Activated CD4-positive, alpha-beta T cell treated with anti-CD3 and anti-CD28 coated beads, Interleukin-2, amount 10 ng/mL, durations not matched to agents 7 days and 5 days (primary cell): ENCODE data around the gene TMEM223. TPM values are rescaled to one million over a fixed set of nuclear protein-coding genes. Genes with fewer than 3 reads are reported as not detected.
"Not testable (repeated sequence)": the region's sequence is repeated elsewhere in the genome, so short reads cannot be mapped to it uniquely, and the experiment has no call there.

Experiments
- CTCF ChIA-PET: fragments of 350-600 bp; sonication (Branson Sonifier 250); formaldehyde crosslinking; loops from one replicate; lab custom pipeline; 2021; ENCODE audit warnings: antibody characterized with exemption; lab: Charles Lee
- POLR2A ChIA-PET: fragments of 350-600 bp; sonication (Branson Sonifier 250); formaldehyde crosslinking; loops from one replicate; lab custom pipeline; 2021; ENCODE audit warnings: antibody characterized with exemption; lab: Charles Lee
- DNase-seq: peaks from one replicate; pipeline ENCODE4 v3.0.0-alpha.2; 2020
- H3K27ac Mint-ChIP-seq: one replicate; pipeline ENCODE4 v1.8.0; 2021; ENCODE audit warnings: mild to moderate bottlenecking, moderate library complexity, mixed read lengths
- H3K27me3 Mint-ChIP-seq: one replicate; pipeline ENCODE4 v1.8.0; 2021; ENCODE audit warnings: mixed read lengths
- H3K36me3 Mint-ChIP-seq: one replicate; pipeline ENCODE4 v1.8.0; 2021; ENCODE audit warnings: low read depth, mixed read lengths
- H3K4me1 Mint-ChIP-seq: one replicate; pipeline ENCODE4 v1.8.0; 2021; ENCODE audit warnings: mixed read lengths
- H3K4me3 Mint-ChIP-seq: one replicate; pipeline ENCODE4 v1.8.0; 2021; ENCODE audit warnings: mild to moderate bottlenecking, moderate library complexity, mixed read lengths
- H3K9me3 Mint-ChIP-seq: one replicate; pipeline ENCODE4 v1.8.0; 2021; ENCODE audit warnings: mixed read lengths
- total RNA-seq, 2 experiments: library from RNA; stranded (reverse); gene quantifications; one replicate each; pipeline ENCODE4 v1.2.3, GENCODE V29; 2021

The TMEM223 gene
- total RNA-seq, result 10 to 100 TPM; 17.9 to 19.4 TPM

GRCh38 chr11:62791501-62792201 lies at the start of gene TMEM223:
Gene TMEM223 (minus strand): TSS chr11:62792006. CDS start chr11:62791994, 12 bp downstream.
- peak; percentile 92 for DNase-seq
- ChIA-PET CTCF (interaction anchor here (0.9 to 9.0 kb wide), 2 partner anchors 9 to 19 kb away, joined by 4 to 170 read pairs; partner anchors contain the start of gene TAF6L), POLR2A (interaction anchor here (1.3 kb wide), 1 partner anchor 50 kb away, joined by 4 read pairs; no protein-coding TSS in a partner anchor)
- Mint-ChIP-seq H3K9me3 (no peaks in the 10 kb centered on the region), H3K27ac (peak within 1 kb of the TSS; percentile 88), H3K4me1 (peaks cover 48% of the 10 kb centered on the region), H3K27me3 (no peaks in the 10 kb centered on the region), H3K4me3 (peak within 1 kb of the TSS; percentile 87), H3K36me3 (peaks cover 71% of the 10 kb centered on the region)

GRCh38 chr11:62840721-62841360 lies 49.0 kb upstream of the TMEM223 start:
- not testable (repeated sequence) for H3K27ac Mint-ChIP-seq, H3K27me3 Mint-ChIP-seq, H3K4me3 Mint-ChIP-seq, H3K9me3 Mint-ChIP-seq
- POLR2A ChIA-PET, result interaction anchor here (0.6 to 3.0 kb wide), 29 partner anchors 8 to 1403 kb away, joined by 3 to 58 read pairs (median 5); partner anchors contain the start of genes C11orf98, CSKMT, EEF1G and GANAB
- CTCF ChIA-PET, result interaction anchor here (0.6 to 2.7 kb wide), 10 partner anchors 9 to 108 kb away, joined by 3 to 18 read pairs (median 4); partner anchors contain the start of genes NXF1, POLR2G, STX5 and TMEM179B
- peaks cover 16% of the 10 kb centered on the region for H3K4me1 Mint-ChIP-seq
- peaks cover 13% of the 10 kb centered on the region for H3K36me3 Mint-ChIP-seq
- peak; percentile 71 for DNase-seq

GRCh38 chr11:62839050-62839945 lies 47.5 kb upstream of the TMEM223 start, which contains the start of gene WDR74:
Gene WDR74 (minus strand): TSS chr11:62839590. CDS start chr11:62839570, 20 bp downstream.
- ChIA-PET POLR2A (interaction anchor here (3.0 kb wide), 1 partner anchor 16 kb away, joined by 58 read pairs; no protein-coding TSS in a partner anchor), CTCF (interaction anchor here (1.2 to 2.7 kb wide), 4 partner anchors 17 to 171 kb away, joined by 3 to 18 read pairs (median 8); partner anchors contain the start of genes POLR2G and TMEM179B)
- peak; percentile 95 for DNase-seq
- Mint-ChIP-seq H3K4me1 (peaks cover 25% of the 10 kb centered on the region), H3K27ac (no peak within 1 kb of the TSS), H3K27me3 (no peaks in the 10 kb centered on the region), H3K36me3 (peaks cover 21% of the 10 kb centered on the region), H3K9me3 (no peaks in the 10 kb centered on the region), H3K4me3 (no peak within 1 kb of the TSS)

GRCh38 chr11:62835336-62835735 lies 43.5 kb upstream of the TMEM223 start:
- H3K9me3 Mint-ChIP-seq, result no peaks in the 10 kb centered on the region
- POLR2A ChIA-PET, result no interaction called here
- CTCF ChIA-PET, result no interaction called here
- no peak overlapping the region for H3K4me3 Mint-ChIP-seq
- peaks cover 32% of the 10 kb centered on the region for H3K36me3 Mint-ChIP-seq
- H3K27me3 Mint-ChIP-seq, result no peaks in the 10 kb centered on the region
- H3K27ac Mint-ChIP-seq, result peak overlapping the region; percentile 42
- DNase-seq, result no peak
- H3K4me1 Mint-ChIP-seq, result peaks cover 39% of the 10 kb centered on the region

GRCh38 chr11:62832336-62833234 lies 40.8 kb upstream of the TMEM223 start, which contains the start of gene TEX54:
Gene TEX54 (minus strand): TSS chr11:62832841.
- no peak for DNase-seq
- ChIA-PET POLR2A (interaction anchor here (1.8 kb wide), 1 partner anchor 8 kb away, joined by 19 read pairs; no protein-coding TSS in a partner anchor), CTCF (interaction anchor here (0.6 to 2.0 kb wide), 9 partner anchors 22 to 1041 kb away, joined by 3 to 15 read pairs (median 4); partner anchors contain the start of genes TUT1 and ZBTB3)
- Mint-ChIP-seq H3K36me3 (peaks cover 28% of the 10 kb centered on the region), H3K4me1 (peaks cover 38% of the 10 kb centered on the region), H3K27me3 (no peaks in the 10 kb centered on the region), H3K9me3 (no peaks in the 10 kb centered on the region), H3K27ac (peak within 1 kb of the TSS; percentile 99), H3K4me3 (peak within 1 kb of the TSS; percentile 94)

GRCh38 chr11:62831520-62832335 lies 39.9 kb upstream of the TMEM223 start, which contains the start of gene STX5:
Gene STX5 (minus strand): TSS chr11:62832051. CDS start chr11:62831243, 808 bp downstream.
- Mint-ChIP-seq H3K27ac (peak within 1 kb of the TSS; percentile 99), H3K36me3 (peaks cover 34% of the 10 kb centered on the region), H3K4me3 (peak within 1 kb of the TSS; percentile 94), H3K27me3 (no peaks in the 10 kb centered on the region), H3K9me3 (no peaks in the 10 kb centered on the region), H3K4me1 (peaks cover 36% of the 10 kb centered on the region)
- DNase-seq, result peak; percentile 100
- POLR2A ChIA-PET, result interaction anchor here (0.5 to 1.8 kb wide), 3 partner anchors 9 to 46 kb away, joined by 3 to 19 read pairs (median 3); no protein-coding TSS in a partner anchor
- CTCF ChIA-PET, result interaction anchor here (0.6 to 2.0 kb wide), 16 partner anchors 10 to 1040 kb away, joined by 3 to 15 read pairs (median 4); partner anchors contain the start of genes NXF1, TUT1 and ZBTB3

- Mint-ChIP-seq H3K27ac (peak overlapping the region; percentile 99), H3K4me3 (peak overlapping the region; percentile 94), H3K27me3 (no peaks in the 10 kb centered on the region), H3K4me1 (peaks cover 36% of the 10 kb centered on the region), H3K36me3 (peaks cover 33% of the 10 kb centered on the region), H3K9me3 (no peaks in the 10 kb centered on the region)
- POLR2A ChIA-PET, result no interaction called here
- peak; percentile 24 for DNase-seq
- CTCF ChIA-PET, result interaction anchor here (0.6 to 2.0 kb wide), 8 partner anchors 10 to 308 kb away, joined by 3 to 15 read pairs (median 4); no protein-coding TSS in a partner anchor
Measured at GRCh38 chr11:62830904-62831519, 39.2 kb upstream of the TMEM223 start.

GRCh38 chr11:62828130-62828529 lies 36.3 kb upstream of the TMEM223 start:
- Mint-ChIP-seq H3K36me3 (peaks cover 41% of the 10 kb centered on the region), H3K4me1 (peaks cover 37% of the 10 kb centered on the region)
- H3K9me3 Mint-ChIP-seq, DNase-seq, H3K27me3 Mint-ChIP-seq, H3K4me3 Mint-ChIP-seq, H3K27ac Mint-ChIP-seq: not testable (repeated sequence)
- POLR2A ChIA-PET, result interaction anchor here (0.7 kb wide), 1 partner anchor 9 kb away, joined by 3 read pairs; no protein-coding TSS in a partner anchor
- CTCF ChIA-PET, result interaction anchor here (0.6 to 3.3 kb wide), 7 partner anchors 9 to 56 kb away, joined by 3 to 17 read pairs (median 3); partner anchors contain the start of gene TMEM179B

- H3K9me3 Mint-ChIP-seq, result no peaks in the 10 kb centered on the region
- peaks cover 19% of the 10 kb centered on the region for H3K4me1 Mint-ChIP-seq
- no peak for DNase-seq
- peaks cover 52% of the 10 kb centered on the region for H3K36me3 Mint-ChIP-seq
- H3K27ac Mint-ChIP-seq, result no peak overlapping the region
- no peaks in the 10 kb centered on the region for H3K27me3 Mint-ChIP-seq
- CTCF ChIA-PET, result interaction anchor here (0.8 to 1.8 kb wide), 3 partner anchors 11 to 37 kb away, joined by 3 to 8 read pairs (median 5); no protein-coding TSS in a partner anchor
- POLR2A ChIA-PET, result no interaction called here
- H3K4me3 Mint-ChIP-seq, result no peak overlapping the region
Measured at GRCh38 chr11:62823677-62824076, 31.9 kb upstream of the TMEM223 start.

- POLR2A ChIA-PET, result no interaction called here
Measured at GRCh38 chr11:62817129-62817528, 25.3 kb upstream of the TMEM223 start.

More at GRCh38 chr11:62817129-62817528, 25.3 kb upstream of the TMEM223 start:
- Mint-ChIP-seq H3K27me3 (no peaks in the 10 kb centered on the region), H3K4me1 (peaks cover 2% of the 10 kb centered on the region), H3K27ac (no peak overlapping the region), H3K9me3 (no peaks in the 10 kb centered on the region), H3K36me3 (peaks cover 20% of the 10 kb centered on the region), H3K4me3 (no peak overlapping the region)
- CTCF ChIA-PET, result interaction anchor here (0.9 to 2.0 kb wide), 9 partner anchors 9 to 89 kb away, joined by 3 to 6 read pairs (median 4); partner anchors contain the start of gene TMEM179B
- no peak for DNase-seq
